ENCODE results near the gene NAPG. TPM values are rescaled to one million over a fixed set of nuclear protein-coding genes. Genes with fewer than 3 reads are reported as not detected.

The NAPG gene
- total RNA-seq, 1 donor from 2014 or later, result 26.0 TPM

- Histone ChIP-seq H3K36me3 (no peaks in the 10 kb centered on the region), H3K9me3 (no peaks in the 10 kb centered on the region), H3K27me3 (no peaks in the 10 kb centered on the region), H3K4me3 (no peak overlapping the region), H3K4me1 (peaks cover 33% of the 10 kb centered on the region), H3K27ac (peak overlapping the region; percentile 58)
- no peak for DNase-seq (ENCODE audit: extremely low spot score in 2 of 2)
- TF ChIP-seq CTCF (IDR thresholded peaks at IDR 0.05), result peak in 2 of 3 experiments; percentile 18
- TF ChIP-seq POLR2AphosphoS5 (IDR thresholded peaks at IDR 0.05; ENCODE audit: insufficient read depth in 1 of 2, low read depth in 1 of 2), result peak; percentile 46 to 63
- TF ChIP-seq POLR2A (IDR thresholded peaks at IDR 0.05), result no peak
- intact Hi-C loops (cut with DNase I), result loop anchor here (5.0 to 10.0 kb wide), 2 partner anchors 64 to 546 kb away; partner anchors contain the start of gene APCDD1
Measured at GRCh38 chr18:10518595-10519255, 7.1 kb upstream of the NAPG start.

DNA sequence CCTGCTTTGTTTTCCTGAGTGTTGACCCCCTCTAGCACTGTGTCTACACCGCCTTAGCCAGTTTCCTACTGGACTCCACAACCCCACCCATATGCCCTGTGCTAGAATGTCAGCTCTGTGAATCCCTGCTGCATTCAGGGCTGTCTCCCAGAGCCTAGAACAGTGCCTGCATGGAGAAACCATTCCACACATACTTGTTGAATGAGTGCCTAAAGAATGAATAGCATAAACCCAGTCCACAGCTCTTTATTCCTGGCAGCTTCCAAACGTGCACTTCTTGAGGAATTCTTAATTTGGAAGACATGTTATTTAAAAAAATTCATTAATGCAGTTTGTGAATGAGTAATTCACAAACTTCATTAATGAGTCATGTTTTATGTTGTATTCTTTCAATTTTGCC, 6.5 kb upstream of the NAPG start:
- peaks cover 27% of the 10 kb centered on the region for H3K4me1 ChIP-seq
- DNase-seq (ENCODE audit: extremely low spot score in 2 of 2), result no peak
- intact Hi-C loops (cut with DNase I), result loop anchor here (5.0 to 10.0 kb wide), 2 partner anchors 65 to 547 kb away; partner anchors contain the start of gene APCDD1

DNA sequence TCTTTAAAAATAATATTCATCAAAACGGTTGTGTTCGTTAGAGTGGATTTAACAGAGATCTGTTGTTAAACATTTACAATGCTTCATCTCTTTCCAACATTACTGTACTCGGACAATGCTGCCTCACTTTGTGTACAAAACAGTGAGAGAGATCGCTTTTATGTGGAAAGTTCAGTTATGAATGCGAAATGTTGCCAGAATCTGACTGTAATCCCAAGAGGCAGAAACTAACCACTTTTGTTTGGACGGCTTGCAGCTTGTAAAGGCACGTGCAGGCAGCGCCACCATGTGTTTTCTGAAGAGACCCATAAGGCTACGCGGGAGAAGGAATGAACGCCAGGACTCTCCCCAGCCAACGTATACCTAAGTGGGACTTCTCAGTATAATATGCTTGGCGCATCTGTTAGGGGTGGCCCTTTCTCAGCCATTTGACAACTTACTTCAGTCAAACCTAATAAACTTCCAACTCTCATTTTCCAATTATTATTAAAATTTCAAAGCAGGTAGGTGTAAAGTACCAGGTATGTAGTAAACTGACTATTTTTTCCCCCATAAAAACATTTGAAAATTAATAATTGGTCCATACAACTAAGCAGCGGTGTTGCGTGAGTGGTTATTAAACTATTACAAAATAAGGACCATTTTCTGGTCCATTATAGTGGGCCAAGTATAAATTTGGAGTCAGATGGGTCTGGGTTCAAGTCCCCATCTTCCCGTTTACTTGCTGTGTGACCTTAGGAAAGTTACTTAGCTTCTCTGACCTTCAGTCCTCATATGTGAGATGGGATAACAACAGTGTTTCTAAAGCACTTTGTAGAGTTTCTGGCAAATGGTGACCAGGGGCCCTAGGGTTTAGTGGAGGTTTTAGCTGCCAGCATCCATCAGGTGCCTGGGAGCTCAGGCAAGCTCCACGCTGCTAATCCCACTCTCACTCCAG, 5.6 kb upstream of the NAPG start:
- DNase-seq (ENCODE audit: extremely low spot score in 2 of 2), result no peak
- Histone ChIP-seq H3K9me3 (no peaks in the 10 kb centered on the region), H3K36me3 (no peaks in the 10 kb centered on the region), H3K4me3 (no peak overlapping the region), H3K27me3 (no peaks in the 10 kb centered on the region), H3K4me1 (peaks cover 27% of the 10 kb centered on the region), H3K27ac (peak overlapping the region; percentile 58)
- intact Hi-C loops (cut with DNase I), result loop anchor here (5.0 to 10.0 kb wide), 2 partner anchors 65 to 548 kb away; partner anchors contain the start of gene APCDD1
- peak in 1 of 2 donors; percentile 80 for TF ChIP-seq POLR2AphosphoS5 (IDR thresholded peaks at IDR 0.05; ENCODE audit: insufficient read depth in 1 of 2, low read depth in 1 of 2)
- TF ChIP-seq CTCF (IDR thresholded peaks at IDR 0.05), result peak in 2 of 3 experiments; percentile 49 to 88
- no peak for TF ChIP-seq POLR2A (IDR thresholded peaks at IDR 0.05)

More for the DNA sequence above, 6.5 kb upstream of the NAPG start:
- H3K27me3 ChIP-seq, result no peaks in the 10 kb centered on the region
- no peak overlapping the region for H3K4me3 ChIP-seq
- peak overlapping the region; percentile 58 for H3K27ac ChIP-seq
- no peaks in the 10 kb centered on the region for H3K9me3 ChIP-seq
- H3K36me3 ChIP-seq, result no peaks in the 10 kb centered on the region
- TF ChIP-seq POLR2AphosphoS5 (IDR thresholded peaks at IDR 0.05; ENCODE audit: insufficient read depth in 1 of 2, low read depth in 1 of 2), result no peak
- TF ChIP-seq CTCF (IDR thresholded peaks at IDR 0.05), result no peak
- no peak for TF ChIP-seq POLR2A (IDR thresholded peaks at IDR 0.05)

DNA sequence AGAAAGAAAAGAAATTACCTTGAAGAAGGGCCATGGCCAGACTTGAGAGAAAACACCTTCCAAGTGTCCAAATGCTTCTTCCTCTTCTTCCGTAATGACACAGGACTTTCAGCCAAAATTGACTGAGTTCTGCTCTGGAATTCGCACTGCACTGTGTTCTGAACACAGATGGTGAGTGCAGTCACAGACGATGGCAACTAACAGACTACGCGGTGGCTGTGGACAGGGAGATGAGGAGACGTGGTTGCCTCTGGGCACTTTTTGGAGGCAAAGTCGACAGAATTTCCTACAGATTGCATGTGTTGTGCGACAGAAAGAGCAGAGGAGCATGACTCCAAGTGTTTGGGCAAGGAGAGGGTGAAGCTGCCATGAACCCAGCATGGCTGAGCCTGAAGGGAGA, 4.3 kb upstream of the NAPG start:
- H3K27me3 ChIP-seq, result no peaks in the 10 kb centered on the region
- intact Hi-C loops (cut with DNase I), result no loop called here

More for the DNA sequence above, 4.3 kb upstream of the NAPG start:
- Histone ChIP-seq H3K9me3 (no peaks in the 10 kb centered on the region), H3K4me1 (peaks cover 20% of the 10 kb centered on the region), H3K4me3 (no peak overlapping the region), H3K27ac (no peak overlapping the region), H3K36me3 (no peaks in the 10 kb centered on the region)
- no peak for DNase-seq (ENCODE audit: extremely low spot score in 2 of 2)
- no peak for TF ChIP-seq POLR2AphosphoS5 (IDR thresholded peaks at IDR 0.05; ENCODE audit: insufficient read depth in 1 of 2, low read depth in 1 of 2)
- TF ChIP-seq CTCF (IDR thresholded peaks at IDR 0.05), result no peak
- TF ChIP-seq POLR2A (IDR thresholded peaks at IDR 0.05), result no peak
